GM21528 (cell line): ENCODE results near the gene MRPL20.

Experiments used
- ATAC-seq: cut with Tn5 transposase; IDR thresholded peaks from one replicate; pipeline ENCODE4 v1.9.1; 2021; ENCODE audit warnings: mild to moderate bottlenecking, moderate library complexity; ENCODE audit not compliant: unreplicated experiment, low FRiP score

MRPL20 gene

DNA sequence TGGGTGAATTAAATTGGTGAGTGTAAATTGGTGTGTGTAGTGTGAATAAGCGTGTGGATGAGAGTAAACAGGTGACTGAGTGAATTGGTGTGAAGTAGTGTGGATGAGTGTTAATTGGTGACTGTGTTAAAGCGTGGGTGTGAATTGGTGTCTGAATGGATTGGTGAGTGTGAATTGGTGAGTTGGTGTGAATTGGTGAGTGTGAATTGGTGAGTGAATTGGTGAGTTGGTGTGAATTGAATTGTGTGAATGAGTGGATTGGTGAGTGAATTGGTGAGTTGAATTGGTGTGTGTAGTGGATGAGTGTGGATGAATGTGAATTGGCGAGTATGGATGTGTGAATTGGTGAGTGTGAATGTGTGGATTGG is 40.4 kb downstream of the MRPL20 start:
- ATAC-seq, result no peak

DNA sequence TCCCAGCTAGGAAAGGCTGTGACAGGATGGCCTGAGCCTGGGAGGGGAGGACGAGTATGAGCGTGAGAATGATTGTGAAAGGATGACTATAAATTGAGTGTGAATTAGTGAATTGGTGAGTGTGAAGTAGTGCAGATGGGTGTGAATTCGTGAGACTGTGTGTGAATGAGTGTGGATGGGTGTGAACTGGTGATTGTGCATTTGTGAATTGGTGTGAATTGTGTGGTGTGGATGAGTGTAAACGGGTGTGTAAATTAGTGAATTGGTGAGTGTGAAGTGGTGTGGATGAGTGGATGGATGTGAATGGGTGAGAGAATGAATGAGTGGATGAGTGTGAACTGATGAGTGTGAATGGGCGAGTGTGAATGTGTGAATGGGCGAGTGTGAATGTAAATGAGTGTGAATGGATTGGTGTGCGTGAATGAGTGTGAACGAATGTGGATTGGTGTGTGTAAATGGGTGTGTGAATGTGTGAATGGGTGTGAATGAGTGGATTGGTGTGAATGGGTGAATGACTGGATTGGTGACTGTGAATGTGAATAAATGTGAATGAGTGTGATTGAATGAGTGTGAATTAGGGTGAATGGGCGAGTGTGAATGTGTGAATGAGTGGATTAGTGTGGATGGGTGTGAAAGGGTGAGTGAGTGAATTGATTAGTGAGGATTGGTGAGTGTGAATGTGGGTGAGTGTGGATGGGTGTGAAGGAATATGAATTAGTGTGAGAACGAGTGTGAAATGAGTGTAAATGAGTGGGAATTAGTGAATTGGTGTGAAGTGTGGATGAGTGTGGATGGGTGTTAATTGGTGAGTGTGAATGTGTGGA is 41.0 kb downstream of the MRPL20 start:
- ATAC-seq, result no peak

DNA sequence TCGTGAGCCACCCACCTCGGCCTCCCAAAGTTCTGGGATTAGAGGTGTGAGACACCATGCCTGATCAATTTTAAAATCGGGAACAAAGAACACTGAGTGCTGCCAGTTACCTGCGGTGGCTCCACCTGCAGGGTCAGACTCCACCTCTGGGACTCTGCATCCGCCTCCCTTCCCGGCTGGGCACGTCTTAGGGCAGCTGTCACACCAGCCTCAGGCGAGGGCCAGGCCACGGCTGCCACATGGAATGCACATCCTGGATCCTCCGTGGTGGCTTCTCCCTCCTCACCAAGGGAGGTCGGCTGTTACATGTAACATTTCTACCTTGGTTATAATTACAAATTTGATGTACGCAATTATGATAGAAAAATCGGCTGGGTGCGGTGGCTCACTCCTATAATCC is 42.8 kb downstream of the MRPL20 start:
- no peak for ATAC-seq

DNA sequence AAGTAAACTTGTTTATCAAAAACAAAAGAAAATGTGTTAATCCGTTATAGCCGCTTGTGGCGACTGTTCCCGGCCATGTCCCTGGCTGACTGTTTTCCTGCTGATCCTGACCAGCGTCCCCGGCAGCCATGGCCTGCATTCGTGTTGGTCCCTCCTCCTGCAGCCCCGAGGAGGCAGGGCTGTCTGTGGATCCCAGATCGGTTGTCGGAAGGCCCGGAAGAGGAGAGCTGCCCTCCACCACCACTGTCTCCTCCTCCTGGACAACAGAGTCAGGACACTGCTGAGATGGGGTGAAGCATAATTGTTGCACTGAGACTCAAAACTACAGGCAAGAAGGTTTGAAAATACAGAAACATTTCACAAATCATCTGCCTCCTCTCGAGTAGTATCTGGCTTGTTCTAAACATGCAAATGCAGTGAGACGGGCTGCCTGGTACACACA is 45.1 kb downstream of the MRPL20 start:
- ATAC-seq, result no peak

DNA sequence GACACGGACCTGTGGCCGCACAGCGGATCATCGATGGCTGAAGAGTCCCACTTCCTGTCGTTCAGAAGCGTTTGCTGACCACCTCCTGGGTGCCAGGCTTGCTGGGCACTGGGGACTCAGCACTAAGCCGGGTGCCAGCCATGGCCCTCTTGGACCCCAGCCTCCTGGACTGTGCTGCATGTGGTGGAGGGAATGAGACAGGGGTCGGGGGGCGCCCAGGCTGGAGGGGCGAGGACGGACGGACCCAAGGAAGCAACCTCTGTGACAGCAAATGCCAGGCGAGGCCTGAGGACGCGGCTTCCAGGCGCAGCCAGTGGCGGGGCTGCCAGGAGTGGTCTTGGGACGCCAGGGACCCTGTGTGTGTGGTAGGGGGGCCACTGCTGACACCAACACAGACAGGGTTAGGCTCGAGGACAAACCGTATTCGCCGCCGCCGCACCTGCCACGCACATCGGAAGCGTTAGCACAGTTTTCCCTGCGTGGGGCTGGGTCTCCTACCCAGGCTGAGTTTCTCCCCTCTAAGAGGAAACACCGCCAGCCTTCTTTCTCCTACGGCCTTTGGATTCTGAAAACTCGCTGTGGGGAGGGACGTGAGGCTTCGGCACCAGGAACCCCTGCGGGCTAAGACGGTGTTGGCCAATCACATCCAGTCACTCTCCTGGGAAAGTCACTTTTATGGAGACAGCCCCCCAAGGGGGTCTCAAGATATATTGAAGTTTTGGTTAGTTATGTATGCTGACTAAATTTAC is 45.7 kb downstream of the MRPL20 start:
- ATAC-seq, result no peak

DNA sequence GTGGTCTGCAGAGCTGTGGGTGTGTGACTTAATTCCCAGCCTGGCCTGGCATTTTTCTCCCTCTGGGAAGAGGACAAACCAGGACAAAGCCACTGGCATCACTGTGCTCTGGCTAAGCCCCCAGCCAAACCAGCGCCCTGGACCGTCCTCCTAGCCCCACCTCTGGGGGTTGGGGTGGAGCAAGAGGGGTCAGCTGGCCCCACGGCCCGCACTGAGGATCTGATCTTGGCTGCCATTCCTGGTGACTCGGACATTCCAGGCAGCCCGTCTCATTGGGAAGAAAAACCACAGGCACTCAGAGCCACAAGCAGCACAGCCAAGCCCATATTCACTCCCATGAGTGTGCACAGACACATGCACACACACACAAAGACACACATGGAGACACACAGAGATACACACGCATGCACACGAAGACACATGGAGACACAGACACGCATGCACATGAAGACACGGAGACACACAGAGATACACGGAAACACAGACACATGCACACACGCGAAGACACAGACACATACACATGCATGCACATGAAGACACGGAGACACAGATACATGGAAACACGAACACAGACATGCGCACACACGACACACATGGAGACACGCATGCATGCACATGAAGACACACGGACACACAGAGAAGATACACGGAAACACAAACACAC is 46.5 kb downstream of the MRPL20 start:
- ATAC-seq, result no peak

DNA sequence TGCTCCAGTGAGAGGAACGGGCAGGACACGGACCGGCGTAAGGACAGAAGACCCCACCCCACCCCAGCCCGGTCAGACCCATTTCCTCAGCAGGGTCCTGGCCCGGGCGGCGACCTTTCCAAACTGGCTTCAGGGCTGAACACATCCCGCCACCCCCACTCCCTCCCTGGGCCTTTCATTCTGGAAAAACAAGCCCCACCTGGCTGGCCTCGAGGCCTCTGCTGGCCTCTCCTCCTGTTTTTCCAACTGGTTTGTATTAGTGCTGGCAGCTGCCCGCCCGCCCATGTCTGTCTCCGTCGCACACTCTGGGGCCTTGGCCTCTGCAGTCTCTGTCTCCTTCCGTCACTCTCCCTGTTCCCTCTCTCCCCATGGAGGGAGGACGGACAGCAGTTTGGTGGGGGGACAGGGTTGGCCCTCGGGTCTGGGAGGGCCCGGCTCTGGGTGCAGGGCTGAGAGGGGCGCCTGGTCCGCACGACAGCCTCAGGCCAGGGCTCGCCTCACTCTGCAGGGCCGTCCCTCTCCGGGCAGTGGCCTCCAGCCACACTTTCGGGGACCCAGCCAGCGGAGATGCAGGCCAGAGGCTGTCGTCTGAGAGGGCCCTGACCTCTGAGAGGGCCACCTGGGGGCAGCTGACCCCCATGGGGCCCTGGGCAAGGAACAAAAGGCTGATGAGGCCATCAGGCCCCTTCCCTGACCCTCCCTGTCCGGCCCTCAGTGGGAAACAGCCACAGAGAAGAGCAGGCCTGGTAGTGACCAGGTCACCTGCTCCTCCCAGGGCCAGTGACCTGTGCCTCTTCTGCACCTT is 47.2 kb downstream of the MRPL20 start:
- no peak for ATAC-seq

DNA sequence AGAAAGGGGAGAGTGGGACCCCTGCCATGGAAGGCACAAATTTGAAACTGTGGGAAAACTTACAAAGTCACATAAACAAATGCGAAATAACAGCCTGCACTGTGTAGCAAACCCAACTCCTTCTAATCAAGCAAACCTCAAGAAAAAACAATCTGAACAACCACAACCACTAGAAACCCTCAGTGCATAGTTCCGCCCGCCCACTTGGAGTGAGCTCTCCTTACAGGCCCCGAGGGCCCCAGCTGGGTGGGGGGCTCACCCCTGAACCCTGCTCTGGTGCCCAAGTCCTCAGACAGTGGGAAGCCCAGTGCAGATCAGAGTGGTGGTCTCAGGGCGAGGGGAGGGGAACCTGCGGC is 47.8 kb downstream of the MRPL20 start:
- ATAC-seq, result no peak

DNA sequence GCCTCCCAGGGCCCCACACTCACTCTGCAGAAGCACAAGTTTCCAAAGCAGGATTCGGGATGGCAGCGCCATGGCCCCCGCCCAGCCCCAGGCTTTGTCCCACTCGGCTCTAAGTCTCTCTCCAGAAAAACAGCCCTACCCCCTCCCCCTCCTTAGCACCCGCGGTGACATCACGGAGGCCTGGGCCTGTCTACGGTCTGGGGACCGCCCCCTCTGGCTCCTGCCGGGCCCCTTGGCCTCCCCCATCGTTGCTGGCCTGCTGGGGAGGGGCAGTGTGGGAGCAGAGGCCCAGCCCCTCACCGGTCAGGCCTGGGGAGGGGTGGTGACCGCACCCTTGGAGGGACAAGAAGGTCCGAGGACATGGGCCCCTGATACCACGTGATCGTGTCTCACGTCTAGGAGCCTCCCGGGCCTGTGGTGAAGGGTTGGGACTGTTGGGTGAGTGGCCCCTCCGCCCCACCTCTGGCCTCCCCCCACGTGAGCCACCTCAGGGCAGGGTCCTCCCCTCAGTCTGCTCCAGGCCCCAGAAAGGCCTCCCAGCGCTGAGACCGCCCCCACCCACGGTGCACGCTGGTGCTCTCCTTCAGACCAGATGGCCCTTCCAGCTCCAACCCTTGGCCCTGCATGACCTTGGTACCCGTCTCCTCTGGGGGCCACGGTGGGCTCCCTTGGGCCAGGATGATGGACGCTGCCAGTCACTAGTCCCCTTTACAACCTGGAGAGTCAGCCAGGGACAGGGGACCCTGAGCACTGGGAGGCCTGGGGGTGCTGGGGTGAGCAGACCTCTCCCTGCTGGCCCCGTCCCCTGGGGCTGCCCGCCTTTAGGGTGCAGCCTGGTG is 48.4 kb downstream of the MRPL20 start, which contains the start of gene MXRA8:
Gene MXRA8, minus strand, starts transcription at position 123 of the 839 bp plus-strand sequence. Its CDS starts 51 bp downstream, at position 72.
- no peak for ATAC-seq

DNA sequence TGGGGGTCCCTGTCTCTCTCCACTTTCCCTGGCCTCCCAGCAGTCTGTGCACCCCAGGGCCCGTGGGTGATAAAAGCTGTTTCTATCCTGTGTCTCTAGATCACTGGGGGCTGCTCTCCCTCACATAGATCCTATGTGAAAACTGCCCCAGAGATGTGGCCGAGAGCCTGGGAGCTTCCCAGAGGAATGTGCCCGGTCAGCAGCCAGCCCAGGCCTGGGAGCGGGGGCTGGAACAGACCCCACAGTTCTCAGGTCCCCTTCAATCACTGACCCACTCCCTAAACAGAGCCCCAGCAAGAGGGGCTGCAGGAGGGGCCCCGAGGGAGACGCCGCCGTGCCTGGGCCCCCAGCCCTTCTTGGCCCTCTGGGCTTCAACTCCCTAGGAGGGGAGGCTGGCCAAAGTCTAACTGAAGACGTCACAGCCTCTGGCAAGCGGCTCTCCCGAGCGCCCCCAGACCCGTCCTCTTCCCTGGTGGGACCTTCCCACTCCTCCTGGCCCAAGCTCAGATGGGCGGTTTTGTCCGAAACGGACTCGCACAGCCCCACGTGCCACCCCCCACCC is 49.1 kb downstream of the MRPL20 start:
- ATAC-seq, result no peak

DNA sequence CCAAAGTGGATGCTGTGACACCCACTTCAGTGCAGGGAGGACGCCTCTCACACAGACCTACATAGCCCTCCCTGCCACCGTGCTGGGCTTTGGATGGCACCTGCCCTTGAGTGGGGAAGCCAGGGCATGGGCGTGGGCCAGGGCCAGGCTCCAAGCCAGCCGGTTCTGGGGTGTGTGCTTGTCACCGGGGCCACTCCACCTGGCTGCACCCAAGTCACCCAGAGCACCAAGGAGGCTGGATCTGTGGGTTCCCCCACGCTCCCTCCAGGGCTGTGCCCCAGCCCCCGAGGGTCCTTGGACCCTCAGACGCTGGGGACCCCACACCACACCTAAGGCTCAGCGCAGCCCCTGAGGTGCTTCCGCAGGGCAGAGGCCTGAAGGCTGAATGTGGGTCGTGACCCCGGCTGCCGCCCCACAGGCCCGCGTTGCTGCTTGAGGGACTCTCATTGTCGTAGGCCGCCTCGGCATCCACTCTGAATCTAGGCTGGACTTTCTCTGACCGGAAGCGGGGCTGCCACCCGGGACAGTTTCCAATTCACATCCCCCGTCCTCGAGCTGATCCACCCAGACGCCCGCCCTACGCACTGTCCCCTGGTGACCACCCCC is 50.2 kb downstream of the MRPL20 start:
- ATAC-seq, result no peak

DNA sequence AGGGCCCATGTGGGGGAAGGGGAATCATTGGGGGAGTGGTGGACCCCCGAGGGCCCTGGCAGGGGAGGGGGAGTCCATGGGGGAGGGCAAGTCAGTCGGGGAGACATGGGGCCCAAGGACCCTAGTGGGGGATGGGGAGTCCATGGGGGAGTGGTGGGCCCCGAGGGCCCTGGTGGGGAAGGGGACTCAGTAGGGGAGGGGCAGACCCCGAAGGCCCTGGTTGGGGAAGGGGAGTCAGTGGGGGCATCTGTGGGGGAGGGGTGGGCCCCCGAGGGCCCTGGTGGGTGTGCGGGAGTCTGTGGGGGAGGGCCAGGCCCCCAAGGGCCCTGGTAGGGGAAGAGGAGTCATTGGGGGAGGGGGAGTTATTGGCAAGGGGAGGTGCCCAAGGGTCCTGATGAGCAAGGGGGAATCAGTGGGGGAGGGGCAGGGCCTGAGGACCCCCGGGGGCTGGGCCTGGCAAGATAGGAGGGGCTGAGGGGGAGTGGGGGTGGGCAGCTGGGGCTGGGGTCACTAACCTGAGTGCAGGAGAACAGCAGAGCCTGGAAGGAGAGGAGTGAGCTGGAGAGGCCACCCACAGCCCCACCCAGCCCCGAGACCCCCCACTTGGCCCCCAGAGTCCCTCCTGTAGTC is 50.8 kb downstream of the MRPL20 start:
- ATAC-seq, result no peak

DNA sequence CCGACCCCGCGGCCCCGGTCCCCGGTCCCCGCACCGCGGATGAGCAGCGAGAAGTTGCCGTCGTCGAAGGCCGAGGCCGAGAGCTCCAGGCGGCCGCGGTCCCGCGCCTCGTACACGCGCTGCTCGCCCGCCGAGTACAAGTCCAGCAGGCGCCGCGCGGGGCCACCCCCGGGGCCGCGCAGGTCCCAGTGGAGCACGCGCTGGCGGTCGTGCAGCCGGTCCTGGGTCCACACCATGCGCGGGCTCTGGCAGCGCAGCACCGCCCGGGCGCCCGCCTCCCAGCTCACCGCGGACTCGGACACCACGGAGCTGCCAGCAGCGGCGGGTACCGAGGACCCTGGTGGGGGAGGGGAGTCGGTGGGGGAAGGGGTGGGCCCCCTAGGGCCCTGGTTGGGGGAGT is 51.7 kb downstream of the MRPL20 start:
- ATAC-seq, result no peak

DNA sequence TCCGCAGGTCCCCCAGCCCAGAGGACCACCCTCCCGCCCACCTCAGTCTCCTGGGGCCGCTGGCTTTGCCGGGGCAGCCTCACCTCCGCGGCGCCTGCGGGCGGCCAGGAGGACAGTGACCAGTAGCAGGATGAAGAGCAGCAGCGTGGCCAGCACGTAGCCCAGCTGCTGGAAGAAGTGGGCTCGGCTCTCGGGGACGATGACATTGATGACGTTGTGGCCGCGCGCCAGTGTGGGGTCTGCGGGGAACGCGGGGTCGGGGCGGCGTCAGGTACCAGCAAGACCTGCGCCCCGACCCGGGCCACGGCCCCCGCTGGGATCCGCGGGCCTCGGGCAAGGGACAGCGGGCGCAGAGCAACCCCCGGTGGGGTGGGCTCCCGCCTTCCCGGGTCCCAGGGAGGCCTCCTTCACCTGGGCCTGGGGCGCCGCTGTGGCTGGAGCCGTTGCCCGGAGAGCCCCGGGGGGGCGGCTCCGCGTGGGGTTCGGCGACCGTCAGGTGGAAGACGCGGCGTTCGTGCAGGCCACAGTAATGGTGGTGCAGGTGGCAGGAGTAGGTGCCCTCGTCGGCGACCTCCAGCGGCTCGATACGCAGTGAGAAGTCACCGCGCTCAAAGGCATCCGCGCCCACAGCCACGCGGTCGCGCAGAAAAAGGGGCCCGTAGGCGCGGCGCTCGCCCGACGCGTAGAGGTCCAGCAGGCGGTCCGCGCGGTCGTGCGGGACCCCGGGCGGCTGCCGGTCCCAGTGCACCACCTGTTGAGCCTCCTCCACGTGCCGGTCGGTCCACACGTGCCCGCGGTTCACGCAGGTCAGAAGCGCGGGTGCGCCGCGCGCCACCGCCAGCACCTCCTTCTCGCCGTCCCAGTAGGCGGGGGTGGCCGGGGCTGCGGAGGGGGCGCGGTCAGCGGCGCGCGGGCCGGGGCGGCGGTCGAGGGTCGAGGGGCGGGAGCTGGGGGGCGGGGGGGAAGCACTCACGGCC is 52.5 kb downstream of the MRPL20 start:
- ATAC-seq, result no peak

DNA sequence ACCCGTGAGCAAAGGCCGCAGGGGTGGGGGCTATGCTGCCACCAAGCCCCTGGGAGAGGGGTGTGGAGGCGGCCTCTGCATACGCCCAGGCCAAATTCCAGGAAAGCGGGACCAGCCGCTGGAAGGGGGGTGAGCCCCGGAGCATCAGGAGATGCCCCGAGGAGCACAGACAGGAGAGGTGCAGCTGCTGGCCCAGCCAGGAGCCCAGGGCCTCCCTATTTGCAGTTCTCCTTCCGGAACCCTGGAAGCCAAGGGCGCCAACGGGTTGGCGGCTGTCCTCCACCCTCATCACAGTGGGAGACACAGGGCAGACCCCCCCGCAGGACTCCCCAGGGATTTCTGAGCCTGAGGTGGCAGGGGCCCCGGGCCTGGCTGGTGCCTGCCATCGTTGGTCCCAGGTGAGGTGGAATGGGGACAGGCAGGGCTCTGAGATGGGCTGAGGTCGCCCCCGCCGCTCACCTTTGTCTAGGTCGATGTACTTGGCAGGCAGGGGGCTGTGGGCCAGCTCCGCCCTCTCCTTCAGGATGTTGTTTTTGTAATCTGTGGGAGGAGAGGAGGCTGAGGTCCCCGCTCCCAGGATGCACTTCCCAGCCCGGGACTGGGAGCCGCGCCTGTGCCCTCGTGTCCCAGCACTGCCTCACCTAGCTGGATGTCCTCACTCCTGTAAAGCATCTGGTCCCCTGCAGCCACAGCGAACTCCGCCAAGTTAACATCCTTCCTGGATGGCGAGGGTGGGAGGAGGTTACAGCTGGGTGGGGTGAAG is 53.5 kb downstream of the MRPL20 start:
- no peak for ATAC-seq

DNA sequence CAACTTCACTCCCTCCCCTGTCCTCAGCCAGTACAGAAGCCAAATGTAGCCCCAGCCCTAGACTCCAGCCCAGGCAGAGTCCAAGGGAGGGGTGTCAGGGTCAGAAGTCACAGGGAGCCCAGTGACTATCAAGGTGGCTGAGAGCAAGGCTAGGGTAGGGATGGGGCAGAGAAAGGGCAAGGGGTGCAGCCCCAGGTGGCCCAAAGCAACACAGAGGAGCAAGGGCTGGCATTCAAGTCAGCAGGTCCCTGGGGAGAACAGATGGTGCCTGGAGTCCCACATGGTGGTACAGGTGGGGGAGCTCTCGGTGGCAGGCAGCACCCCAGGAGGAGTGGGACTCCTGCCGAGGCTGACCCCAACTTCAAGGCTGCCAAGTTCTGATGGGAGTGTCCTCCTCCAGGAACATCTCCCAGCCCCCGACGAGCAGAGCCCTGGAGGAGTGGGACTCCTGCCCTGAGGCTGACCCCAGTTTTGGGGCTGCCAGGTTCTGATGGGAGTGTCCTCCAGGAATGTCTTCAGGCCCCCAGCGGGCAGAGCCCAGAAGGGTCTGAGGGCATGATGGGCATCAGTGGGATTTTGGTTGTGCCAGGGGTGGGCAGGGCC is 54.2 kb downstream of the MRPL20 start:
- no peak for ATAC-seq
